Articular chondrocyte of knee joint (primary cell): ENCODE results near the gene CORO6. TPM values are rescaled to one million over a fixed set of nuclear protein-coding genes. Genes with fewer than 3 reads are reported as not detected.

Source experiments
- small RNA-seq: library from RNA; depleted of rRNA; stranded (forward); fragments of <200 nt; gene quantifications from one replicate; pipeline ENCODE3, GENCODE V24; 2012
- total RNA-seq: library from RNA; depleted of rRNA; stranded (reverse); fragments of >200 nt; gene quantifications from 2 replicates; pipeline ENCODE4 v1.2.3, GENCODE V29; 2012

The CORO6 gene
- 4.5 and 4.7 TPM in 2 replicates for total RNA-seq

GRCh38 chr17:29622337-29623282 is at the start of gene CORO6:
CORO6 (minus strand) TSS chr17:29622912; CDS start chr17:29621421, 1,491 bp downstream.

GRCh38 chr17:29592850-29593551 is 29.7 kb downstream of the CORO6 start, which contains the start of gene ANKRD13B:
ANKRD13B (plus strand) TSS chr17:29593132; CDS start chr17:29593622, 490 bp downstream.

GRCh38 chr17:29589524-29590410 is 32.9 kb downstream of the CORO6 start, which contains the start of gene GIT1:
GIT1 (minus strand) TSS chr17:29589648; CDS start chr17:29589378, 270 bp downstream.

DNA sequence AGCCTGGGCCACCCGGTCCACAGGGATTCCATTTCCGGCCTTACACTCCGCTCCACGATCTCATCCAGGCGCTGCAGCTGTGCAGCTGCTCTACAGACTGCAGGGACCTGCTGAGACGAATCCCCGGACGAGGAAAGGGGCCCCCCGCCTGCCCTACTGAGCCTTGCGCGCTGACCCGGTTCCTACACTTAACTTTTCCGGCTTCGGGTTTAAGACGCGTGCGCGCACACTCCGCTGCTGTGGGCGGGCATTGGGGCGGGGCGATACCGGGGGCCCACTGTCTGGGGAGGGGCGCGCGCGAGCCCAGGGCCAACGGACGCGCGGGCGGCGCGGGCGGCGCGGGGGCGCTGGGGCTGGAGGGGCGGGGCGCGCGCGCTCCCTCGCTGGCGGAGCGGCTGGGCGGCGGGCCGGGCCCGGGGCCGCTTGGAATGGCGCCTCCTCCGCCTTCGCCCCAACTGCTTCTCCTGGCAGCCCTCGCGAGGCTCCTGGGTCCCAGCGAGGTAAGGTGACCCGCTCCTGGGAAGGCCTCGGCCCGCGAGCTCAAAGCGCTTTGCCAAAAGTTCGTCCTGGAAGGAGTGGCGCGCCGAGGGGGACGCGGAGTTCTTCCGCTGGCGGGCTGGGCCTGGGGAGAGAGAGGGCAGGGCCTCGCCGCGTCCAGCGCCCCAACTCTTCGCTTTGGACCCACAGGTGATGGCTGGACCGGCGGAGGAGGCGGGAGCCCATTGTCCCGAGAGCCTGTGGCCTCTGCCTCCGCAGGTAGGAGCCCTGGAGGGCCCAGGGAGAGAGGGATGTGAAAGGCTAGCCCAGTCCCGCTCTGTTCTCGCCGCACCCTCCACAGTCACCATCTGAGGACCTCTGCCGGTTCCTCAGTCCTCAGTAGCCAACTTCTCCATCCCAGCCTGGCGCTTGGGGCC is 54.1 kb downstream of the CORO6 start, which contains the start of gene TP53I13:
Gene TP53I13, plus strand, starts transcription at position 371 of the 914 bp plus-strand sequence. Its CDS starts 58 bp downstream, at position 429.

DNA sequence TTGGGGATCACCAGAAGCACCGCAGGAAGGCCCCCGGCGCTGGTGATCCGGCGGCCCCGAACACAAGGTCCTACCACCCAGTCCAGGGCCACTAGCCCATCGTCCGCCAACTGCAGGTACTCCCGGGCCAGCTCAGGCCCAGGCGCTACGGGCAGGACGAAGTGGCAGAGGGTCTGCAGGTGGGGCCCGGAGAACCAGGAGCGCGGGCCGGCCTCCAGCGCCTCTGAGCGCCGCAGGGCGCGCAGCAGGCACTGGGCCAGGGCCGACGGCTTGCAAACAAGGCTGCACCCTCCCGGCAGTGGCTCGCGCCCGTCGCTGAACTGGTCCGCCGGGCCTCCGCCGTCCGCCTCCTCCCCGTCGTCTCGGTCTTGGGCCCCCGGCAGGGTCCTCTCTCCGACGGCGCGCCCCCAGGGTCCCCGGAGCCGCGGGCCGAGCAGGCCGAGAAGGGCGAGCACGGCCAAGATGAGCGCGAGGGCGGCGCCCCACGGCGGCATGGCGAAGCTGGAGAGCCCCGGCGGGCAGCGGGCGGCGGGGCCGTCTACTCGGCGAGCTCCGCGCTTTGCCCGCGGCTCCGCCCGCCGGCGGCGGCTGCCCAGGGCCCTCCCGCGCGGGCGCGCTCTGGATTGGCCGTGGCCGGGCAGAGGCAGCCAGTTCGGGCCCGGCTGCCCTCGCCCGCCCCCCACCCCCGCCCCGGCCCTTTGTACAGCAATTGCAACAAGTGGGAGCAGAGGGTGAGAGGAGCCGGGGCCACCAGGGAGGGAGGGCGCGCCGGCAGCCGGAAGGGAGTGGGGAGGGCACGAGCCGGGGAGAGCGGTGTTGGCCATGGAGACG is 56.0 kb downstream of the CORO6 start, which contains the start of gene ABHD15:
Gene ABHD15, minus strand, starts transcription at position 565 of the 831 bp plus-strand sequence. Its CDS starts 71 bp downstream, at position 494.

Small RNAs within 50 kb of the gene (small RNA-seq; reads per million reads assigned to genes)
- gene RNU6-920P, result not detected

Other genes with a start within 250 kb of the CORO6 start
- gene TAOK1, start 232.5 kb downstream of the CORO6 start, total RNA-seq, result 88.1 and 89.4 TPM in 2 replicates
- gene ABHD15, start 55.9 kb downstream of the CORO6 start, total RNA-seq, result 8.5 and 9.0 TPM in 2 replicates
- 43.4 and 46.5 TPM in 2 replicates for gene TP53I13, start 54.2 kb downstream of the CORO6 start, total RNA-seq
- 22.9 and 24.0 TPM in 2 replicates for gene GIT1, start 33.3 kb downstream of the CORO6 start, total RNA-seq
- gene ANKRD13B, start 29.8 kb downstream of the CORO6 start, total RNA-seq, result 7.1 and 7.7 TPM in 2 replicates